ENCODE results near the gene SLC39A6. TPM values are rescaled to one million over a fixed set of nuclear protein-coding genes. Genes with fewer than 3 reads are reported as not detected.

Gene SLC39A6, protein sequence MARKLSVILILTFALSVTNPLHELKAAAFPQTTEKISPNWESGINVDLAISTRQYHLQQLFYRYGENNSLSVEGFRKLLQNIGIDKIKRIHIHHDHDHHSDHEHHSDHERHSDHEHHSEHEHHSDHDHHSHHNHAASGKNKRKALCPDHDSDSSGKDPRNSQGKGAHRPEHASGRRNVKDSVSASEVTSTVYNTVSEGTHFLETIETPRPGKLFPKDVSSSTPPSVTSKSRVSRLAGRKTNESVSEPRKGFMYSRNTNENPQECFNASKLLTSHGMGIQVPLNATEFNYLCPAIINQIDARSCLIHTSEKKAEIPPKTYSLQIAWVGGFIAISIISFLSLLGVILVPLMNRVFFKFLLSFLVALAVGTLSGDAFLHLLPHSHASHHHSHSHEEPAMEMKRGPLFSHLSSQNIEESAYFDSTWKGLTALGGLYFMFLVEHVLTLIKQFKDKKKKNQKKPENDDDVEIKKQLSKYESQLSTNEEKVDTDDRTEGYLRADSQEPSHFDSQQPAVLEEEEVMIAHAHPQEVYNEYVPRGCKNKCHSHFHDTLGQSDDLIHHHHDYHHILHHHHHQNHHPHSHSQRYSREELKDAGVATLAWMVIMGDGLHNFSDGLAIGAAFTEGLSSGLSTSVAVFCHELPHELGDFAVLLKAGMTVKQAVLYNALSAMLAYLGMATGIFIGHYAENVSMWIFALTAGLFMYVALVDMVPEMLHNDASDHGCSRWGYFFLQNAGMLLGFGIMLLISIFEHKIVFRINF
- total RNA-seq, result 126 and 130 TPM in 2 replicates

DNA sequence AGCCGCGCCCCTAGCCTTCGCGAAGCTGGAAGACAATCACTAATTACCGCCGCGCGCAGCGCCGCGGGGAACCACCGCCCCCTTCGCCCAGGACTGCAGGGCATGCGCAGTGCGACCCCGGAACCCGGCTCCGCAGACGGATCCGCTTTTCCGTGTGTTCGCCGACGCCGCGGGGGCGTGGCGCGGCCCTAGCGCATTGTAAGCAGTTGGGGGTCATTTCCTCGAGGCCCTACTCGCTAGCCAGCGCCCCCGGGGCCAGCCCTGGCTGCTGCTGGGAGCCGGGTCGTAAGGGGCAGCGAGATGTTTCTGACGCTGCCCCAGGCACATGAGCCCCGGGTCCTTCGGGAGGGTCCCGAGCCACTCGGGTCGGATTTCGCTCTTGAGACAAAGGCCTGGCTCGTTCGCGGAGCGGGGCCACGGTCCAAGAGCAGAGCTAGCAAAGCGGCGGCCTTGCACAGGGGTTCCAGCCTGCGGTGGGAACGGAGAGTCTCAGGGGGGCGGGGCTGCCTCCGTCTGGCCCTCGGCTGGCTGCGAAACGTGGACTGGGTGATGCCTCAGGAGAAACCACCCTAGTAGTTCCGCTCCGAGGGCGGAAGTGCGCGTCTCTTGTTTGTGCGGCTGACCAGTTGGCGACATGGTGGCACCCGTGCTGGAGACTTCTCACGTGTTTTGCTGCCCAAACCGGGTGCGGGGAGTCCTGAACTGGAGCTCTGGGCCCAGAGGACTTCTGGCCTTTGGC is at the start of gene SLC39A6, which contains the start of gene ELP2:
Gene SLC39A6 (minus strand): TSS at position 41 of the 739 bp plus-strand sequence. CDS start 2,333 bp downstream, outside the sequence.
Gene ELP2 (plus strand): TSS at position 600 of the 739 bp plus-strand sequence. CDS start 35 bp downstream, at position 635.

GRCh38 chr18:36067055-36067957 is 61.8 kb downstream of the SLC39A6 start, which contains the start of gene RPRD1A:
Gene RPRD1A, minus strand, starts transcription at chr18:36067559. Its CDS starts 155 bp downstream, at chr18:36067404.

Other genes with a start within 250 kb of the SLC39A6 start
- gene RPRD1A, start 61.8 kb downstream of the SLC39A6 start, total RNA-seq, result 48.1 and 48.3 TPM in 2 replicates
- gene ELP2, start 559 bp upstream of the SLC39A6 start, total RNA-seq, result 112 and 129 TPM in 2 replicates
- gene MOCOS, start 58.2 kb upstream of the SLC39A6 start, total RNA-seq, result 10.6 and 12.5 TPM in 2 replicates
- 38.3 and 49.9 TPM in 2 replicates for gene FHOD3, start 168.4 kb upstream of the SLC39A6 start, total RNA-seq